ENCODE results near the gene ESR2.

ESR2 gene

GRCh38 chr14:64178814-64179213 is 115.4 kb downstream of the ESR2 start:
- no peak overlapping the region for H3K9ac ChIP-seq
- H2AFZ ChIP-seq (ENCODE audit: low read depth): no peak overlapping the region
- H3K4me1 ChIP-seq (ENCODE audit: low read depth, poor library complexity, severe bottlenecking): no peaks in the 10 kb centered on the region
- no peak overlapping the region for H3K4me2 ChIP-seq
- no peak overlapping the region for H3K4me3 ChIP-seq (IDR thresholded peaks at IDR 0.05; ENCODE audit: insufficient read depth, low read depth, low read length)
- H3K27me3 ChIP-seq (ENCODE audit: insufficient read depth, low read depth): no peaks in the 10 kb centered on the region
- no peak overlapping the region for H3K27ac ChIP-seq
- H3K79me2 ChIP-seq (ENCODE audit: insufficient read depth, low read depth): no peaks in the 10 kb centered on the region
- H4K20me1 ChIP-seq (ENCODE audit: insufficient read depth): no peaks in the 10 kb centered on the region
- no peak for TF ChIP-seq CTCF (conservative IDR thresholded peaks at IDR 0.05; ENCODE audit: low read depth, low read length)
- H3K36me3 ChIP-seq (ENCODE audit: insufficient read depth): no peaks in the 10 kb centered on the region

- Histone ChIP-seq H3K4me3 (IDR thresholded peaks at IDR 0.05; ENCODE audit: insufficient read depth, low read depth, low read length) (no peak overlapping the region), H3K27me3 (ENCODE audit: insufficient read depth, low read depth) (no peaks in the 10 kb centered on the region), H2AFZ (ENCODE audit: low read depth) (no peak overlapping the region), H3K36me3 (ENCODE audit: insufficient read depth) (no peaks in the 10 kb centered on the region), H3K4me2 (no peak overlapping the region), H4K20me1 (ENCODE audit: insufficient read depth) (no peaks in the 10 kb centered on the region), H3K27ac (no peak overlapping the region), H3K9ac (no peak overlapping the region), H3K4me1 (ENCODE audit: low read depth, poor library complexity, severe bottlenecking) (no peaks in the 10 kb centered on the region), H3K79me2 (ENCODE audit: insufficient read depth, low read depth) (no peaks in the 10 kb centered on the region)
- TF ChIP-seq CTCF (conservative IDR thresholded peaks at IDR 0.05; ENCODE audit: low read depth, low read length): no peak
Observed at GRCh38 chr14:64176330-64176729, 117.8 kb downstream of the ESR2 start.

GRCh38 chr14:64174922-64175782 is 119.0 kb downstream of the ESR2 start:
- Histone ChIP-seq H3K4me1 (ENCODE audit: low read depth, poor library complexity, severe bottlenecking) (no peaks in the 10 kb centered on the region), H3K4me3 (IDR thresholded peaks at IDR 0.05; ENCODE audit: insufficient read depth, low read depth, low read length) (no peak overlapping the region), H2AFZ (ENCODE audit: low read depth) (no peak overlapping the region), H3K27ac (no peak overlapping the region), H4K20me1 (ENCODE audit: insufficient read depth) (no peaks in the 10 kb centered on the region), H3K27me3 (ENCODE audit: insufficient read depth, low read depth) (no peaks in the 10 kb centered on the region), H3K36me3 (ENCODE audit: insufficient read depth) (no peaks in the 10 kb centered on the region), H3K4me2 (no peak overlapping the region), H3K79me2 (ENCODE audit: insufficient read depth, low read depth) (no peaks in the 10 kb centered on the region), H3K9ac (no peak overlapping the region)
- TF ChIP-seq CTCF (conservative IDR thresholded peaks at IDR 0.05; ENCODE audit: low read depth, low read length): no peak

- Histone ChIP-seq H3K27me3 (ENCODE audit: insufficient read depth, low read depth) (no peaks in the 10 kb centered on the region), H3K9ac (no peak overlapping the region), H2AFZ (ENCODE audit: low read depth) (no peak overlapping the region), H3K36me3 (ENCODE audit: insufficient read depth) (no peaks in the 10 kb centered on the region; the same call in 1 of the 2 replicates), H3K4me3 (IDR thresholded peaks at IDR 0.05; ENCODE audit: insufficient read depth, low read depth, low read length) (no peak overlapping the region), H4K20me1 (ENCODE audit: insufficient read depth) (no peaks in the 10 kb centered on the region), H3K79me2 (ENCODE audit: insufficient read depth, low read depth) (no peaks in the 10 kb centered on the region), H3K4me1 (ENCODE audit: low read depth, poor library complexity, severe bottlenecking) (no peaks in the 10 kb centered on the region), H3K27ac (no peak overlapping the region), H3K4me2 (no peak overlapping the region)
- no peak for TF ChIP-seq CTCF (conservative IDR thresholded peaks at IDR 0.05; ENCODE audit: low read depth, low read length)
Observed at GRCh38 chr14:64170181-64170580, 124.0 kb downstream of the ESR2 start.
